Measurements from ENCODE around the gene AGAP3. TPM values are rescaled to one million over a fixed set of nuclear protein-coding genes. Genes with fewer than 3 reads are reported as not detected.
A peak's percentile ranks its signal among the peaks of the same experiment; 100 is the strongest.

Gene AGAP3
- total RNA-seq, 4 donors from 2014 or later = 54.9 to 74.4 (median 63.8) TPM

GRCh38 chr7:151168003-151168786 lies 81.9 kb downstream of the AGAP3 start:
- WGBS, 2 donors (ENCODE audit: low coverage in 1 of 2) = 4 to 5% methylated on average over 4 to 16 of the region's 52 CpGs
- TF ChIP-seq POLR2AphosphoS5 (IDR thresholded peaks at IDR 0.05) = no peak
- TF ChIP-seq, protein P1, sequence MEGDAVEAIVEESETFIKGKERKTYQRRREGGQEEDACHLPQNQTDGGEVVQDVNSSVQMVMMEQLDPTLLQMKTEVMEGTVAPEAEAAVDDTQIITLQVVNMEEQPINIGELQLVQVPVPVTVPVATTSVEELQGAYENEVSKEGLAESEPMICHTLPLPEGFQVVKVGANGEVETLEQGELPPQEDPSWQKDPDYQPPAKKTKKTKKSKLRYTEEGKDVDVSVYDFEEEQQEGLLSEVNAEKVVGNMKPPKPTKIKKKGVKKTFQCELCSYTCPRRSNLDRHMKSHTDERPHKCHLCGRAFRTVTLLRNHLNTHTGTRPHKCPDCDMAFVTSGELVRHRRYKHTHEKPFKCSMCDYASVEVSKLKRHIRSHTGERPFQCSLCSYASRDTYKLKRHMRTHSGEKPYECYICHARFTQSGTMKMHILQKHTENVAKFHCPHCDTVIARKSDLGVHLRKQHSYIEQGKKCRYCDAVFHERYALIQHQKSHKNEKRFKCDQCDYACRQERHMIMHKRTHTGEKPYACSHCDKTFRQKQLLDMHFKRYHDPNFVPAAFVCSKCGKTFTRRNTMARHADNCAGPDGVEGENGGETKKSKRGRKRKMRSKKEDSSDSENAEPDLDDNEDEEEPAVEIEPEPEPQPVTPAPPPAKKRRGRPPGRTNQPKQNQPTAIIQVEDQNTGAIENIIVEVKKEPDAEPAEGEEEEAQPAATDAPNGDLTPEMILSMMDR (IDR thresholded peaks at IDR 0.05) = peak; percentile 26 to 64 (median 54)
- no peak for TF ChIP-seq POLR2A (IDR thresholded peaks at IDR 0.05)
- no peak for TF ChIP-seq EP300 (IDR thresholded peaks at IDR 0.05; ENCODE audit: low read depth)
- Histone ChIP-seq H3K4me3 (peak overlapping the region; percentile 17 to 52 (median 30)), H3K36me3 (no peaks in the 10 kb centered on the region), H3K27me3 (peaks cover 93% of the 10 kb centered on the region), H3K9me3 (no peaks in the 10 kb centered on the region), H3K4me1 (peaks cover 13 to 18% (median 18%) of the 10 kb centered on the region in 4 donors), H3K27ac (no peak overlapping the region)
- intact Hi-C loops (cut with DNase I; ENCODE audit: low total_unique reads) (loop anchor here (5.0 kb wide), 1 partner anchor 46 kb away; no protein-coding TSS in a partner anchor), in situ Hi-C loops (cut with MboI; ENCODE audit: low pct_ligation_motif_present in 1 of 4, low pct_unique_long_range_greater_than_20kb in 1 of 4, low sequenced_read_pairs in 3 of 4) (no loop called here)
- peak; percentile 46 for DNase-seq

DNA sequence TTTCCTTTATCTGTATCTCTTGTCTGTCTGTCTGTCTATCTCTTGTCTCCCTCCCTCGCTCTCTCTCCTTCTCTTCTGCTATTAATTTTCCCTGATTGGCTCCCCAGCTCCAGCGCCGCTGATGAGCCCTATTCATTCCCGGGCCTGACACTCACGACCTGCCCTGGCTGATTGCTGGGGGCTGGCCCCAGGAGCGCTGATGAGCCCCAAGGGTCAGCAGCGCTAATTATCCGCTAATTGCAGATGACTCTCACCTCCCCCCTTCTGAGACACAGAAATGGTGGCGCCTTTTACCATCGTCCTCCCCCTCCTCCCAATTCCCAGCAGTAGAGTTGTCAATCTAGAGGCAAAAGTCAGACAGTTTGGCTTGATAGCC lies 82.5 kb downstream of the AGAP3 start:
- Histone ChIP-seq H3K4me3 (no peak overlapping the region), H3K4me1 (peaks cover 13 to 18% (median 18%) of the 10 kb centered on the region in 4 donors), H3K27ac (no peak overlapping the region), H3K9me3 (no peaks in the 10 kb centered on the region), H3K36me3 (no peaks in the 10 kb centered on the region), H3K27me3 (peaks cover 93% of the 10 kb centered on the region)
- intact Hi-C loops (cut with DNase I; ENCODE audit: low total_unique reads) (loop anchor here (5.0 kb wide), 1 partner anchor 46 kb away; no protein-coding TSS in a partner anchor), in situ Hi-C loops (cut with MboI; ENCODE audit: low pct_ligation_motif_present in 1 of 4, low pct_unique_long_range_greater_than_20kb in 1 of 4, low sequenced_read_pairs in 3 of 4) (no loop called here)
- WGBS, 2 donors (ENCODE audit: low coverage in 1 of 2) = 42 to 47% methylated on average over 3 to 10 of the region's 10 CpGs
- DNase-seq = no peak
- TF ChIP-seq EP300 (IDR thresholded peaks at IDR 0.05; ENCODE audit: low read depth) (no peak), POLR2A (IDR thresholded peaks at IDR 0.05) (no peak), POLR2AphosphoS5 (IDR thresholded peaks at IDR 0.05) (no peak)
- TF ChIP-seq, protein P1 (IDR thresholded peaks at IDR 0.05) = no peak

GRCh38 chr7:151172273-151173141 lies 86.2 kb downstream of the AGAP3 start:
- no peak overlapping the region for H3K27ac ChIP-seq
- peaks cover 88% of the 10 kb centered on the region for H3K27me3 ChIP-seq
- no peaks in the 10 kb centered on the region for H3K36me3 ChIP-seq
- H3K9me3 ChIP-seq = no peaks in the 10 kb centered on the region
- 21 to 85% methylated on average over 2 to 42 of the region's 42 CpGs for WGBS, 2 donors (ENCODE audit: low coverage in 1 of 2)
- in situ Hi-C loops (cut with MboI; ENCODE audit: low pct_ligation_motif_present in 1 of 4, low pct_unique_long_range_greater_than_20kb in 1 of 4, low sequenced_read_pairs in 3 of 4) = loop anchor here in 2 of 4 donors (5.0 to 10.0 kb wide), 2 partner anchors 45 to 48 kb away; no protein-coding TSS in a partner anchor
- peaks cover 6 to 10% (median 9%) of the 10 kb centered on the region in 4 donors for H3K4me1 ChIP-seq
- intact Hi-C loops (cut with DNase I; ENCODE audit: low total_unique reads) = loop anchor here (5.0 kb wide), 1 partner anchor 130 kb away; no protein-coding TSS in a partner anchor
- DNase-seq = peak; percentile 78
- H3K4me3 ChIP-seq = no peak overlapping the region
- TF ChIP-seq EP300 (IDR thresholded peaks at IDR 0.05; ENCODE audit: low read depth) (no peak), POLR2AphosphoS5 (IDR thresholded peaks at IDR 0.05) (no peak)
- TF ChIP-seq, protein P1 (IDR thresholded peaks at IDR 0.05) = peak; percentile 100
